AG04449 (cell line): ENCODE results near the gene UBE2D2.
A peak's percentile ranks its signal among the peaks of the same experiment; 100 is the strongest.

Source experiments
- CTCF ChIA-PET: fragments of 350-600 bp; formaldehyde crosslinking; extraction: SDS; loops from one replicate; lab custom pipeline; 2021; ENCODE audit warnings: antibody characterized with exemption; lab: Yijun Ruan, JAX
- POLR2A ChIA-PET: fragments of 400-600, 350-600 bp; formaldehyde crosslinking; extraction: SDS; loops from one replicate; lab custom pipeline; 2020; ENCODE audit warnings: antibody characterized with exemption, inconsistent platforms; lab: Yijun Ruan, JAX
- DNase-seq: peaks from one replicate; pipeline ENCODE4 v3.0.0-alpha.2; 2010; ENCODE audit warnings: low read depth, low spot score
- H3K4me3 ChIP-seq: 2 replicates; pipeline ENCODE4 v1.5.1; 2011; ENCODE audit warnings: low read depth, mild to moderate bottlenecking, control low read depth, low read length
- CTCF ChIP-seq: IDR thresholded peaks from one replicate; pipeline ENCODE4 v1.5.1; 2011; ENCODE audit warnings: mild to moderate bottlenecking, moderate library complexity, low read length, control low read depth, inconsistent platforms; ENCODE audit not compliant: insufficient read depth; ENCODE audit errors: missing control alignments

The UBE2D2 gene

DNA sequence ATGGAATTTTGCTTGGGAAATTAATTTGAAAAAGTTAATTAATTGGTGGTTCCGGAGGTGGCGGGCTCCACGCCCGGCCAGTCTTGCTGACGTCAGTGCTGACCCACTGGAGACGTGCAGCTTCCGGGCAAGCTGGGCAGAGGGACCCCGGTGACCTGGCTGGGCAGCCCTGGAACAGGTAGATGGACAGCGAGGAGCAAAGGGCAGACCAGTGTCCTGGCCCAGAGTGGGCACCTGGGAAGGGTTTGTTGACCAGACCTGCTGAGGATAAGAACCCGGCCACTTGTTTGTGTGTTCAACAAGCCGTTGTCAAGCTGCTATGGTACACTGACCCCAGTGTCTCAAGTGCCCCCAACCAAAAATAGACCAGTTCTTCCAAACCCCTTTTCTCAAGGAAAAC is 104.5 kb downstream of the UBE2D2 start:
- TF ChIP-seq CTCF: no peak
- ChIA-PET CTCF (interaction anchor here (1.2 to 3.9 kb wide), 6 partner anchors 12 to 100 kb away, joined by 3 to 19 read pairs (median 4); no protein-coding TSS in a partner anchor), POLR2A (interaction anchor here (1.0 kb wide), 1 partner anchor 16 kb away, joined by 4 read pairs; no protein-coding TSS in a partner anchor)
- no peak for DNase-seq
- H3K4me3 ChIP-seq: no peak overlapping the region

DNA sequence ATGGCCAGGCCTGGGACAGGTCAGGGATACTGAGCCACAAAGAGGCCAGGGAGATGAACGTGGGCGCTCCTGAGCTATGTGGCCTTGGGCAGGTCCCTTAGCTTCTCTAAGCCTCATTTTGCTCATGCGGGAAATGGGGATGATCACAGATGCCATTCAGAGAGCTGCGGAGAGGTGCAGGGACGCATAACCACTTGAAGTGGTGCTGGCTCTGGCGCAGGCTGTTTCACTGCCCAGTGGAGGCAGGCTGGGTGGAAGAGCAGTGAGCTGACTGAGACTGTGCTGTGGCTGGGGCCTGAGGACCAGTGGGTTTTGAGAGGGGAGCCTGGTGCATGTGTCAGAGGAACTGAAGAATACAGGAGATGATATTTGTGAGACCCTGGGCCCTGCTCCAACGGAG is 105.4 kb downstream of the UBE2D2 start:
- DNase-seq: no peak
- TF ChIP-seq CTCF: no peak
- ChIA-PET CTCF (interaction anchor here (0.7 to 3.9 kb wide), 10 partner anchors 11 to 122 kb away, joined by 3 to 19 read pairs (median 5); no protein-coding TSS in a partner anchor), POLR2A (interaction anchor here (1.4 to 2.3 kb wide), 2 partner anchors 14 to 30 kb away, joined by 3 to 8 read pairs; no protein-coding TSS in a partner anchor)
- H3K4me3 ChIP-seq: no peak overlapping the region

DNA sequence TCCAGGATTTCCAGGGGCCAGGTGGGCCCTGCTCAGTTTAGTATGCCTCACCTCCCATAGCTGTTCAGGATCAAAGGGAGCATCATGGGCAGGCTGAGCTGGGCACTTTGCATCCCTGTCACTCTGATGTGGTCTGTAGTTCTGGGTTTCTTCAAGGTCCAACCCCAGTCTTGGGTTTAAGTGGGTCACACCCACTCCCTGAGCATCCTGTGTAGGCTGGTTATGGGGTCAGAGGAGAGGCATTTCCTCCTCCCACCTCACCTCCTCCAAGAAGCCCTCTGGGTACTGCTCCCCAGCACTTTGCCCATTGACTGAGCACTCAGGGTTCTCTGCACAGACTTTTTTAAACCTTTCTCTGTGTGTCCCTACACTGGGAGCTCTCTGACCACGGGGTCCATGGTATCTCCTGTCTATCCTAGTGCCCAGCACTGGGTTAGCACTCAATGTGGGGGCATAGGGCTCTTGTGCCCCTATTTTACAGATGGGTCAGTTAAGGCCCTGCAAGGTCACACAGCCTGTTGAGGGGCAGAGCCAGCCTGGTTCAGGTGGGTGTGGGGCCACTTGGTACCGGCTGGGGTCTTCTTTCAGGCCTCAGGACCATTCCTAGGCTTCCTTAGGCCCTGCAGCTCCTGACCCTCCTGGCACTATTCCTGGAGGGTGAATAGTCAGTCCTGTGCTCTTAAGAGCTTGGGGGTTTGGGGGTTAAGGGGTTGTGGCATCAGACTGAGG is 106.0 kb downstream of the UBE2D2 start:
- TF ChIP-seq CTCF: no peak
- no peak for DNase-seq
- POLR2A ChIA-PET: interaction anchor here (1.0 to 2.3 kb wide), 5 partner anchors 11 to 29 kb away, joined by 3 to 14 read pairs (median 4); no protein-coding TSS in a partner anchor
- no peak overlapping the region for H3K4me3 ChIP-seq
- CTCF ChIA-PET: interaction anchor here (0.6 to 4.9 kb wide), 14 partner anchors 11 to 121 kb away, joined by 3 to 27 read pairs (median 4); no protein-coding TSS in a partner anchor

- peak overlapping the region; percentile 47 for H3K4me3 ChIP-seq
- CTCF ChIA-PET: interaction anchor here (0.6 to 4.9 kb wide), 10 partner anchors 10 to 107 kb away, joined by 3 to 27 read pairs (median 6); no protein-coding TSS in a partner anchor
- POLR2A ChIA-PET: interaction anchor here (1.0 to 2.3 kb wide), 5 partner anchors 10 to 28 kb away, joined by 3 to 14 read pairs (median 4); no protein-coding TSS in a partner anchor
- no peak for DNase-seq
- no peak for TF ChIP-seq CTCF
Measured at GRCh38 chr5:139667730-139668063, 106.6 kb downstream of the UBE2D2 start.

DNA sequence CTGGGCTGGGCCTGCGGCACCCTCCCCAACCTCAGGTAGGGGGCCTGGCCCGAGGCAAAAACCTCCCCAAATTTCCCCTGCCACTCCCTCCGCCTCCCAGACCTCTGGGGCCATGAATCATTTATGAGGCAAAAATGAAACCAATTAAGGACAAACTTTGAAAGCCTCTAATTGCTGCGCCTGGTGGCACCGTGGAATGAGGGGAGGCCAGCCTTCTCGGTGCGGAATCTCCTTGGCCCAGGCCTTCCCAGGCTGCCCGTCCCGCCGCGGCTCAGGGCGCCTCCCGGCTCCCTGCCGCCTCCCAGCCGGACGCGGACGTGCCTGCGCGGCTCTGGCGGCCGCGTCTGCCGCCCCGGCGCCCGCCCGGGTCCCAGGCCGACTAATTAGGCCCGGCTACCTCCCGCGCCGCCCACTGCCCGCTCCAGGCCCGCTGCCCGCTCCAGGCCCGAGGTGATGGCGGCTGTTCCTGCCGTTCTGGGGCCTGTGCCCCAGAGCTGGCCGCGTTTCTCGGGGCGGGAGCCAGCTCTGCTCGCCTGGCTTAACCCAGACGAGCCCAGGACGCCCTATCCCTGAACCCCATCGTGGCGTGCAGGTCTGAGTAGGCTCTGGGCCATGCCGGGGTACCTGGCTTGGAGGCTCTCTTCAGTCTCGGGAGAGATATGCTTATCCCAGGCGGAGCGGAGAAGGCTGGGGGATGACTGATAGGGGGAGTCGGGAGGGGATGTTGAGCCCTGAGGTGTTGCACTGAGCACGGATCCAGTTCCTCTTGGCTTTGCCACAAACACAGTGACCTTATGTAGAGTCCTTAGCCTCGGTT is 107.1 kb downstream of the UBE2D2 start:
- DNase-seq: no peak
- peak overlapping the region; percentile 47 for H3K4me3 ChIP-seq
- TF ChIP-seq CTCF: no peak
- CTCF ChIA-PET: interaction anchor here (1.0 to 4.9 kb wide), 10 partner anchors 9 to 97 kb away, joined by 3 to 27 read pairs (median 6); no protein-coding TSS in a partner anchor
- POLR2A ChIA-PET: interaction anchor here (1.0 to 2.3 kb wide), 5 partner anchors 9 to 28 kb away, joined by 3 to 14 read pairs (median 4); no protein-coding TSS in a partner anchor
